Suprapubic skin (tissue), 4 donors: Measurements from ENCODE around the gene DUSP18. TPM values are rescaled to one million over a fixed set of nuclear protein-coding genes. Genes with fewer than 3 reads are reported as not detected.
"Not testable (repeated sequence)": the region's sequence is repeated elsewhere in the genome, so short reads cannot be mapped to it uniquely, and the experiment has no call there.

Source experiments
- DNase-seq, 2 donors: peaks; one replicate each; pipeline ENCODE4 v3.0.0-alpha.2; 2019; ENCODE audit warnings: low spot score in 2 of 2
- H3K27ac ChIP-seq: fragments of 200-600 bp; sonication (generic); one replicate; pipeline ENCODE4 v1.5.1; 2019
- H3K27me3 ChIP-seq: fragments of 200-600 bp; sonication (generic); one replicate; pipeline ENCODE4 v1.5.1; 2019
- H3K36me3 ChIP-seq: fragments of 200-600 bp; sonication (generic); one replicate; pipeline ENCODE4 v1.5.1; 2019
- H3K4me1 ChIP-seq: fragments of 200-600 bp; sonication (generic); one replicate; pipeline ENCODE4 v1.5.1; 2019
- H3K4me3 ChIP-seq: fragments of 200-600 bp; sonication (generic); one replicate; pipeline ENCODE4 v1.5.1; 2019; ENCODE audit warnings: mild to moderate bottlenecking
- H3K9me3 ChIP-seq: fragments of 200-600 bp; sonication (generic); one replicate; pipeline ENCODE4 v1.5.1; 2019
- CTCF ChIP-seq, 2 donors: fragments of 200-600 bp in 1 of 2; fragments of 450-650 bp in 1 of 2; sonication (generic) in 1 of 2; IDR thresholded peaks; one replicate each; pipeline ENCODE4 v1.5.1; 2016 to 2019; ENCODE audit warnings: antibody characterized with exemption in 2 of 2, mild to moderate bottlenecking in 1 of 2, moderate library complexity in 1 of 2
- EP300 ChIP-seq: sonication (generic); formaldehyde crosslinking; IDR thresholded peaks from one replicate; pipeline ENCODE4 v1.6.1; 2017; ENCODE audit warnings: antibody characterized with exemption
- POLR2A ChIP-seq, 2 donors: fragments of 450-650 bp; IDR thresholded peaks; one replicate each; pipeline ENCODE4 v1.6.1; 2017; ENCODE audit warnings: antibody characterized with exemption in 2 of 2, mild to moderate bottlenecking in 2 of 2, moderate library complexity in 2 of 2
- POLR2AphosphoS5 ChIP-seq, 3 donors: sonication (generic); formaldehyde crosslinking; IDR thresholded peaks; one replicate each; pipeline ENCODE4 v1.6.1; 2017; ENCODE audit warnings: antibody characterized with exemption in 3 of 3
- WGBS: methylation state at CpG from one replicate; pipeline ENCODE4 v1.1.5; 2018; 5-methylcytosine and 5-hydroxymethylcytosine counted together
- total RNA-seq, 4 donors: library from RNA; depleted of rRNA; stranded (reverse); fragments of >200 nt; gene quantifications; one replicate each; pipeline ENCODE4 v1.1.0, GENCODE V29; 2016

Gene DUSP18
- total RNA-seq: 10 to 100 TPM; 14.2 to 20.4 (median 16.5) TPM

- Histone ChIP-seq H3K4me3 (peak within 1 kb of the TSS; percentile 61), H3K36me3 (peaks cover 13% of the 10 kb centered on the region), H3K9me3 (no peaks in the 10 kb centered on the region), H3K27me3 (no peaks in the 10 kb centered on the region), H3K4me1 (peaks cover 21% of the 10 kb centered on the region), H3K27ac (peak within 1 kb of the TSS; percentile 28)
- WGBS: 0% methylated on average over 14 of the region's 77 CpGs
- peak in 1 of 2 donors; percentile 50 for TF ChIP-seq CTCF (IDR thresholded peaks at IDR 0.05)
- no peak for TF ChIP-seq POLR2AphosphoS5 (IDR thresholded peaks at IDR 0.05)
- DNase-seq: peak; percentile 96
Observed at GRCh38 chr22:30667494-30668385, at the start of gene DUSP18. DUSP18 (minus strand) TSS chr22:30667875; CDS start chr22:30664003, 3,872 bp downstream.

- H3K9me3 ChIP-seq: no peaks in the 10 kb centered on the region
- H3K4me1 ChIP-seq: peaks cover 3% of the 10 kb centered on the region
- no peaks in the 10 kb centered on the region for H3K27me3 ChIP-seq
- 99% methylated on average over 2 of the region's 2 CpGs for WGBS
- TF ChIP-seq POLR2A (IDR thresholded peaks at IDR 0.05): no peak
- no peak for TF ChIP-seq CTCF (IDR thresholded peaks at IDR 0.05)
- no peak for TF ChIP-seq POLR2AphosphoS5 (IDR thresholded peaks at IDR 0.05)
- no peak for TF ChIP-seq EP300
- H3K27ac ChIP-seq: no peak overlapping the region
- H3K36me3 ChIP-seq: no peaks in the 10 kb centered on the region
- no peak overlapping the region for H3K4me3 ChIP-seq
- DNase-seq: no peak
Observed at GRCh38 chr22:30714062-30714461, 46.4 kb upstream of the DUSP18 start.

- Histone ChIP-seq H3K4me1 (no peaks in the 10 kb centered on the region), H3K4me3 (no peak overlapping the region), H3K9me3 (no peaks in the 10 kb centered on the region), H3K27ac (no peak overlapping the region), H3K36me3 (no peaks in the 10 kb centered on the region), H3K27me3 (no peaks in the 10 kb centered on the region)
- no peak for TF ChIP-seq POLR2AphosphoS5 (IDR thresholded peaks at IDR 0.05)
- TF ChIP-seq POLR2A (IDR thresholded peaks at IDR 0.05): no peak
- TF ChIP-seq EP300: no peak
- TF ChIP-seq CTCF (IDR thresholded peaks at IDR 0.05): no peak
- no peak for DNase-seq
- 95% methylated on average over 1 of the region's 1 CpG for WGBS
Observed at GRCh38 chr22:30712094-30712493, 44.4 kb upstream of the DUSP18 start.

GRCh38 chr22:30709980-30710379 lies 42.3 kb upstream of the DUSP18 start:
- H3K4me1 ChIP-seq, DNase-seq, H3K27ac ChIP-seq, H3K27me3 ChIP-seq, H3K9me3 ChIP-seq, H3K36me3 ChIP-seq, H3K4me3 ChIP-seq: not testable (repeated sequence)
- WGBS: 74% methylated on average over 6 of the region's 6 CpGs

- H3K27ac ChIP-seq: no peak overlapping the region
- no peak overlapping the region for H3K4me3 ChIP-seq
- no peak for DNase-seq
- H3K4me1 ChIP-seq: no peaks in the 10 kb centered on the region
- no peaks in the 10 kb centered on the region for H3K27me3 ChIP-seq
- no peaks in the 10 kb centered on the region for H3K36me3 ChIP-seq
- 45% methylated on average over 11 of the region's 11 CpGs for WGBS
- no peaks in the 10 kb centered on the region for H3K9me3 ChIP-seq
- TF ChIP-seq POLR2AphosphoS5 (IDR thresholded peaks at IDR 0.05) (no peak), CTCF (IDR thresholded peaks at IDR 0.05) (no peak), EP300 (no peak), POLR2A (IDR thresholded peaks at IDR 0.05) (no peak)
Observed at GRCh38 chr22:30705710-30706651, 38.3 kb upstream of the DUSP18 start.
